ENCODE data around the gene CPNE2. TPM values are rescaled to one million over a fixed set of nuclear protein-coding genes. Genes with fewer than 3 reads are reported as not detected.

Gene CPNE2
- total RNA-seq, 1 experiment from 2014 or later: 35.2 TPM

DNA sequence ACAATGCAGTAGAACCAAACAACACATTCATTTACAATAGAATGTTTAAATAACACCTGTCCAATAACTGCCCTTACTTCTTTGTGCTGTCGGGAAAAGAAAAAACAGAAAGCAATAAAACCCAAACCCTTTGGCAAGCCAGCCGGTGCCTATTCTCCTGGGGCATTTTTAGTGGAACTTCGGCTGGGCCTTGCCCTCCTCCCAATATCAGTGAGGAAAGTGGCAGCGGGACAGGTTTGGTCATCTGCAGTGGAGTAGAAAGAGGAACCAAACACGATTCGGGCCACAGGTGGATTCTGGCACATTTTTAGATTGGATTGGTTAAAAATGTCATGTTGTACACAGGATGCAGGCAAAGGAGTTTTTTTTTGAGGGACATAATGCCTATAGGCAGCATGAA lies 61.5 kb downstream of the CPNE2 start:
- CTCF ChIA-PET: no interaction called here
- no peak overlapping the region for H3K27ac ChIP-seq

DNA sequence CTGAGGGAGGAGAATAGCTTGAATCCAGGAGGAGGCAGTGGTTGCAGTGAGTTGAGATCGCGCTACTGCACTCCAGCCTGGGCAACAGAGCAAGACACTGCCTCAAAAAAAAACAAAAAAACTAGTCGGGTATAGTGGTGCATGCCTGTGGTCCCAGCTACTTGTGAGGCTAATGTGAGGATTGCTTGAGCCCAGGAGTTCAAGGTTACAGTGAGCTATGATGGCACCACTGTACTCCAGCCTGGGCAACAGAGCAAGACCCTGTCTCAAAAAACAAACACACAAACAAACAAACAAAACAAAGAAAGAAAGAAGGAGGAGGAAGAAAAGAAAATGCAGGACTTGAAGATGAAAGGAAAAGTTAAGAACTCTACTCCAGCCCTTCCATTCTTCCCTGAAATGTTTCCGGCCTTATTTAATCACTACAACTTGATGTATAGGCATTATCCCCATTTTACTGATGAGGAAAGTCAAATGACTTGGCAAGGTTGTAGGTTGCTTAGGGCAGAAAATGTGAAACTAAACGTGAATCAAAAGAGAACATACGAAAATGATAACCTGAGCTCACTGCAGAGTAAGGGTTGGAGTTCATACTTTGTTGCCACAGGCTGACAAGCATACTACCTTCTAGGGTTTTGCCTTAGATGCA lies 63.4 kb downstream of the CPNE2 start:
- Histone ChIP-seq H3F3A (ENCODE audit: insufficient read depth, low read depth) (peaks cover 5% of the 10 kb centered on the region; the same call in 1 of the 2 replicates), H3K4me2 (no peak overlapping the region), H4K20me1 (ENCODE audit: insufficient read depth) (no peaks in the 10 kb centered on the region; the same call in 1 of the 2 replicates), H2AFZ (no peak overlapping the region), H3K4me1 (replicated peaks; ENCODE audit: insufficient read depth) (no peaks in the 10 kb centered on the region), H3K36me3 (ENCODE audit: low read depth) (peaks cover 38% of the 10 kb centered on the region), H3K9me3 (ENCODE audit: insufficient read depth, low read depth) (no peaks in the 10 kb centered on the region), H3K79me2 (ENCODE audit: low read depth) (no peaks in the 10 kb centered on the region), H3K27ac (no peak overlapping the region), H3K27me3 (ENCODE audit: insufficient read depth, low read depth) (no peaks in the 10 kb centered on the region), H3K4me3 (no peak overlapping the region), H3K9me2 (ENCODE audit: insufficient read depth) (no peaks in the 10 kb centered on the region)
- no TSS peak for BruUV-seq (replicated peaks)
- TF ChIP-seq EZH2 (IDR thresholded peaks at IDR 0.05; ENCODE audit: low read depth): no peak
- TF ChIP-seq, protein P1, sequence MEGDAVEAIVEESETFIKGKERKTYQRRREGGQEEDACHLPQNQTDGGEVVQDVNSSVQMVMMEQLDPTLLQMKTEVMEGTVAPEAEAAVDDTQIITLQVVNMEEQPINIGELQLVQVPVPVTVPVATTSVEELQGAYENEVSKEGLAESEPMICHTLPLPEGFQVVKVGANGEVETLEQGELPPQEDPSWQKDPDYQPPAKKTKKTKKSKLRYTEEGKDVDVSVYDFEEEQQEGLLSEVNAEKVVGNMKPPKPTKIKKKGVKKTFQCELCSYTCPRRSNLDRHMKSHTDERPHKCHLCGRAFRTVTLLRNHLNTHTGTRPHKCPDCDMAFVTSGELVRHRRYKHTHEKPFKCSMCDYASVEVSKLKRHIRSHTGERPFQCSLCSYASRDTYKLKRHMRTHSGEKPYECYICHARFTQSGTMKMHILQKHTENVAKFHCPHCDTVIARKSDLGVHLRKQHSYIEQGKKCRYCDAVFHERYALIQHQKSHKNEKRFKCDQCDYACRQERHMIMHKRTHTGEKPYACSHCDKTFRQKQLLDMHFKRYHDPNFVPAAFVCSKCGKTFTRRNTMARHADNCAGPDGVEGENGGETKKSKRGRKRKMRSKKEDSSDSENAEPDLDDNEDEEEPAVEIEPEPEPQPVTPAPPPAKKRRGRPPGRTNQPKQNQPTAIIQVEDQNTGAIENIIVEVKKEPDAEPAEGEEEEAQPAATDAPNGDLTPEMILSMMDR (conservative IDR thresholded peaks at IDR 0.05): no peak
- intact Hi-C loops (cut with micrococcal nuclease; ENCODE audit: unreplicated experiment): no loop called here
- no peak for DNase-seq
- CTCF ChIA-PET: no interaction called here
- POLR2A ChIA-PET (ENCODE audit: unreplicated experiment): no interaction called here

More for the DNA sequence above, 61.5 kb downstream of the CPNE2 start:
- no peaks in the 10 kb centered on the region for H3K9me3 ChIP-seq (ENCODE audit: insufficient read depth, low read depth)
- no peaks in the 10 kb centered on the region; the same call in 1 of the 2 replicates for H4K20me1 ChIP-seq (ENCODE audit: insufficient read depth)
- no peaks in the 10 kb centered on the region for H3K9me2 ChIP-seq (ENCODE audit: insufficient read depth)
- no peaks in the 10 kb centered on the region for H3K4me1 ChIP-seq (replicated peaks; ENCODE audit: insufficient read depth)
- peaks cover 30% of the 10 kb centered on the region for H3K36me3 ChIP-seq (ENCODE audit: low read depth)
- intact Hi-C loops (cut with micrococcal nuclease; ENCODE audit: unreplicated experiment): no loop called here
- H2AFZ ChIP-seq: no peak overlapping the region
- no peaks in the 10 kb centered on the region for H3K27me3 ChIP-seq (ENCODE audit: insufficient read depth, low read depth)
- BruUV-seq (replicated peaks): no TSS peak
- no peaks in the 10 kb centered on the region for H3K79me2 ChIP-seq (ENCODE audit: low read depth)
- no peak overlapping the region for H3K4me2 ChIP-seq
- H3F3A ChIP-seq (ENCODE audit: insufficient read depth, low read depth): 0 out of 2 replicates have a peak, but pooled peaks cover 4% of the 10 kb centered on the region
- no peak overlapping the region for H3K4me3 ChIP-seq
- TF ChIP-seq, protein P1 (conservative IDR thresholded peaks at IDR 0.05): no peak
- no peak for TF ChIP-seq EZH2 (IDR thresholded peaks at IDR 0.05; ENCODE audit: low read depth)
- DNase-seq: no peak
- POLR2A ChIA-PET (ENCODE audit: unreplicated experiment): no interaction called here

DNA sequence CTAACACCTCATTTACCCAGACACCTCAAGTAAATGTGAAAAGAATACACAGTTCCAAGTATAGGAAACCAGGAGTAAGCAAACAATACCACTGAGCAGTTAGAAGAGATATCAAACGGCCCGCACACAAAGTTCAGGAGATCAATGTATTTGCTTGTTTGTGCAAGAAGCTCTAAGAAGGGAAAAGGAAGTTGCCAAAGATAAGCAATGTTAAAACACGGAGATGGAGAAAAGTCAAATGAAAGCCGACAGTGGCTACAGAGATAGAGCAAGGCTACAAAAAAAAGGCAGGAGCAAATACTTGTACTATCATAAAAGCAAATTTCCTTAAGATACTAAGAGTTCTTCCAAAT lies 63.9 kb downstream of the CPNE2 start:
- Histone ChIP-seq H3K79me2 (ENCODE audit: low read depth) (no peaks in the 10 kb centered on the region), H2AFZ (no peak overlapping the region), H3K4me2 (no peak overlapping the region), H4K20me1 (ENCODE audit: insufficient read depth) (no peaks in the 10 kb centered on the region; the same call in 1 of the 2 replicates), H3K9me3 (ENCODE audit: insufficient read depth, low read depth) (no peaks in the 10 kb centered on the region), H3K36me3 (ENCODE audit: low read depth) (peaks cover 38% of the 10 kb centered on the region), H3K9me2 (ENCODE audit: insufficient read depth) (no peaks in the 10 kb centered on the region), H3K27me3 (ENCODE audit: insufficient read depth, low read depth) (no peaks in the 10 kb centered on the region), H3K4me3 (no peak overlapping the region), H3K27ac (no peak overlapping the region), H3F3A (ENCODE audit: insufficient read depth, low read depth) (peaks cover 9% of the 10 kb centered on the region; the same call in 1 of the 2 replicates), H3K4me1 (replicated peaks; ENCODE audit: insufficient read depth) (no peaks in the 10 kb centered on the region)
- intact Hi-C loops (cut with micrococcal nuclease; ENCODE audit: unreplicated experiment): no loop called here
- ChIA-PET POLR2A (ENCODE audit: unreplicated experiment) (no interaction called here), CTCF (no interaction called here)
- TF ChIP-seq, protein P1 (conservative IDR thresholded peaks at IDR 0.05): no peak
- no peak for TF ChIP-seq EZH2 (IDR thresholded peaks at IDR 0.05; ENCODE audit: low read depth)
- no peak for DNase-seq
- no TSS peak for BruUV-seq (replicated peaks)
